NCI-H1105 (cell line): ENCODE measurements around the gene AKR1C8.
"Not testable (repeated sequence)": the region's sequence is repeated elsewhere in the genome, so short reads cannot be mapped to it uniquely, and the experiment has no call there.

Experiments
- DNase-seq: peaks from one replicate; lab custom pipeline; 2025; lab: John Stamatoyannopoulos, UW

The AKR1C8 gene

DNA sequence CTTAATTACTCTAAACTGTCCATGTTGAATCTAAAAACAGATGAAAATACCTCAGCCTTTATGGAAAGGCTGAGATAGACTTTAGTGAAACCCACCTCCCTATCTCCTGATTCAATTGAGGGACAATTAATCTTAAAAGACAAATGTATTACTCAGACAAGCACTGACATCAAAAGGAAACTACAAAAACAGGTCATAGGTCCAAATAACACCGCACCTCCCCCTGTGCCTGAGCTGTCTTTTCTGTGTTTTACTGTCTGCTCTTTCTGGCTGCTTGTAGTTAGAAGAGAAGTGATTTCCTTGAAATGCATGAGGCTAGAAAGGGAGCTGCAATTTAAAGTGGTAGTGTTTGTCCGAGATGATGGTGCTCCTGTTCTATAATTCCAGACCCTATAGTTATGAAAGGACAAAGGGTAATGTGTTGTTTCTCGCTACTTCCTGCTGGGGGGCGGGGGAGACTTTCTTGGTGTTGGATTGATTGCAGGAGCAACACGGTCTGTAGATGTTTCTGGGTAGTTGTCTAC, 16.0 kb downstream of the AKR1C8 start:
- no peak for DNase-seq

DNA sequence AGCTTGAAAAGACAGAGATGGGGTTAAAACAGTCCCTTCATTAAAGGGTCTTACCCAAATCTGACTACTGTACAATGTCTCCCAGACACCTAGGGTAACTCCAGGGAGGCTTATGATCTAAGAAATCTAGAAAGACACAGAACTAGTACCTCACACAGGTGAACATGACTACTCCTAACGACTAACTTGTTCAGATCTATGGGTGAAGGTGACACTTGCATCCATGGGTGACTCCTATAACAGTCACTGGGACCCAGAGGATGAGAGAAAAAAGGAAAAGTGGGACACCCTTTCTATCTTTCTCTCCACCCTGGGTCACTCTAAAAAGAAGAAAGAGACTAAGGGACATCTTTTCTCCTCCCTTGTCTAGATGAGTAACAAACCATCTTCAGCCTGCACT, 19.2 kb downstream of the AKR1C8 start:
- no peak for DNase-seq

DNA sequence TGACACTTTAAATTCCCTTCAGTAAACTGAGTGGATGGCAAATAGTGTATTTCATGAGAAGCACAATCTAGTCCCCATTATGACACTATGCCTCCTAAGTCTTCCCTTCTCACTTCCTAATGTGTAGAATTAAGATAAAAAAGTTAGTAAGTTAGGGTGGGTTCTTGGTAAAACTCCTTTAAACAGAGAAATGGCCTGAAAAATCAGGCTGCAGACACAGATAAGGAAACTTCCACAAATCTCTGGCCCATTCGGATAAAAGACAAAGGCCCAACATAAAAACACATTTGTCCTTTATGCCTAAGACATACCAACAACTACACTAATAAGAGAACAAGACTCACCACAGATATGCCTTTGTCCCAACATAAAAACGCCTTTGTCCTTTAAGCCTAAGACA, 21.5 kb downstream of the AKR1C8 start:
- DNase-seq: no peak

DNA sequence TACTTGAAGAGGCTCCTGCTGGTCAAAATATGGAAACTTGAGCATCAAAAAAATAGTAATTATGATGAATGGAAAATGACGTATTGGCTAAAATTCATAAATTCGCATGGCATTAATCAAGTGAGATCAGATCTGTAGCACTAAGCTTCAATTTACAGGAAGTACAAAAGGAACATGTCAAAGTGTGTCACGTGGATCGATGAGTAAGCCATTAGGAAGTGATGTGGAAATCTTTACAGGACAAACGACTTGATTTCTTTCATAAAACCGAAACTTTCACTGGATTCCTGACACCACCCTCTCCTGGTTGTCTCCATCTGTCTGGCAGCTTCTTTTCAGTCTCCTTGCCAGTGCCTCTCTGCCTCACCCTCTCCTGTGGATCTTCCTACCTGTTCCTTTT, 25.8 kb downstream of the AKR1C8 start:
- no peak for DNase-seq

DNA sequence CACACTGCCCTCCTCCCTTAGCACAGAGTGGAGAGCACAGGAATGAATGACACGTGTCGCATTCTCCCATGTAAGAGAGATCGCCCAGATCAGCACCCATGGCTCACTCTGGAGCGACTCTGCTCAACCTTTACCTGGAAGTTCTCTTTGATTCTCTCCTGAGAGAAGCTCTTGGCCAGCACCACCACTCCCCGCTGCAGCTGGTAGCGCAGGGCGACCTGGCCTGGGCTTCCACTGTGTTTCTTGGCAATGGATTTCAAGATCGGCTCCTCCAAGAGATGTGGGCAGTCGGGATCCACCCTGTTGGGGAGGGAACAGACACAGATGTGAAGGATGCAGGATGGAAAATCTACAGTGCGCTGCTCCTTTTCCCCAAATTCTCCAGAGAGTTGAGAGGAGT, 27.4 kb downstream of the AKR1C8 start:
- no peak for DNase-seq

DNA sequence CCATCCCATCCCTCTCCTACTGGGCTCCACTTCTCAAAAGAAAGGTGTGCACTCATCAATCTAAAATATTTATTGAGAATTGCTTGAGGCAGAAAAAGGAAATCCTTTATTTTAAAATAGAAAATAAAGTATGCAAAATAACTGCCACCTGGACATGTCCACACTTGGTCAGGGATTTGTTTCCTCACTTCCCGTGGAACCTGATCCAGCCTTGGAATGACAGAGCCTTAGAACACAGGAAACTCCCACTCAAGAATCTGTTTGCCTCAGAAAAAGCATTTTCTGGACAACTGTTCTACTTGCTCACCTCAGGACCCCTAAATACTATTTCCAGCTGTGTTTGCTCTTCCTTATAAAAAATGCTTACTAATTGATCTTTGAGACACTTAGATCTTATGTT, 29.0 kb downstream of the AKR1C8 start:
- no peak for DNase-seq

DNA sequence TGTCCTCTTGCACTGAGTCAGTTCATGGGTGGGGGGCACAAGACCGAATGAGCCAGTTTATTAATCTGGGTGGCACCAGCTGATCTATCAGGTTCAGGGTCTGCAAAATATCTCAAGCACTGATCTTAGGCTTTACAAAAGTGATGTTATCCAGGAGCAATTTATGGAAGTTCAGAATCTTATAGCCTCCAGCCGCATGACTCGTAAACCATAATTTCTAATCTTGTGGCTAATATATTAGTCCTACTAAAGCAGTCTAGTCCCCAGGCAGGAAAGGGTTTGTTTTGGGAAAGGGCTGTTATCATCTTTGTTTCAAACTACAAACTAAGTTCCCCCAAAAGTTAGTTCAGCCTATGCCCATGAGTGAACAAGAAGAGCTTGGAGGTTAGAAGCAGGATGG, 33.9 kb downstream of the AKR1C8 start:
- no peak for DNase-seq

DNA sequence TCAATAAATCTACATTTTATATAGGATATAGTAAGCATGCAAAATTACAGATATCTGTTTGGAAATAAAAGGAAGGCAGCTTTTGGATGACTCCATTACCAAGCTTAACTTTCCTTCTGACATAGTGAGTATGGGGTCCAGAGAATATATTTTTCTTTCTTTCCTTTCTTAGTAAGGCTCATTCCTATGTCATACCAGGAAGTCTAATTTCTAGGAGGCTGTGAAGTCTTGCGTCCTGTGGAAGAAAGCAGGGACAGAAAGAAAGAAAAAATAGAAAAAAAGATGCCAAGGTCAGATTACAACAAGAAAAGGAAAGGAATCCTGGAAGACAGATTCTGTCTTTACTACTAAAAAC, 36.3 kb downstream of the AKR1C8 start:
- DNase-seq: no peak

DNA sequence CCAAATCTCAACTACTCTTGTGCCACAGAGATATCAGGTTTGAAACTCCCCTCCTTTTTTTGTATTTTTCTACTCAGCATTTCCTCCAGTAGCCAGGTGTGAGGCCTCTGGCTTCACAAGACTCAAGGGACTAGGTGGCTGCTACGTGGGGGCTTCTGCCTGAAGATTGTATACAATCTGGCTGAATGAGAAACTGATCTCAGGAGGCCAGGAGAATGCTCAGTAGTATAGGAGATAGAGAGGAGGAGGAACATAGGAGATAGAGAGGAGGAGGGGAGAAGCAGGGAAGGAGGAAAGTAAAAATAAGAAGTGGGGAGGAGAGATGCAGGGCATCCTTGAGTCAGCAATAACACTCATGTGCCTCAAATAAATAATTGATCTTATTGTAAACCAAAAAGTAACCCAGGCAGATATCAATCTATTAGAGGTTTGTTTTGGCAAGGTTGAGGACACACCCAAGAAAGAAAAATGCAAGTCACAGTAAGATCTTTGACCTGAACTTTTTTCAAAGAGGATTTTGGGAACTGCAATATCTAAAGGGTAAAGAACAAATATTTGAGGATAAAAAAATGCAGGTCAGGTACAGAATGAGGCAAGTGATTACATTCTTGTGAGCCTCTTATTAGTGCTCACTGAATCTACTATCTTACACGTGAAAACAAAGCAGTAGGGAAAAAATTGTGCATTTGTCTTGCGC, 36.8 kb downstream of the AKR1C8 start:
- no peak for DNase-seq

DNA sequence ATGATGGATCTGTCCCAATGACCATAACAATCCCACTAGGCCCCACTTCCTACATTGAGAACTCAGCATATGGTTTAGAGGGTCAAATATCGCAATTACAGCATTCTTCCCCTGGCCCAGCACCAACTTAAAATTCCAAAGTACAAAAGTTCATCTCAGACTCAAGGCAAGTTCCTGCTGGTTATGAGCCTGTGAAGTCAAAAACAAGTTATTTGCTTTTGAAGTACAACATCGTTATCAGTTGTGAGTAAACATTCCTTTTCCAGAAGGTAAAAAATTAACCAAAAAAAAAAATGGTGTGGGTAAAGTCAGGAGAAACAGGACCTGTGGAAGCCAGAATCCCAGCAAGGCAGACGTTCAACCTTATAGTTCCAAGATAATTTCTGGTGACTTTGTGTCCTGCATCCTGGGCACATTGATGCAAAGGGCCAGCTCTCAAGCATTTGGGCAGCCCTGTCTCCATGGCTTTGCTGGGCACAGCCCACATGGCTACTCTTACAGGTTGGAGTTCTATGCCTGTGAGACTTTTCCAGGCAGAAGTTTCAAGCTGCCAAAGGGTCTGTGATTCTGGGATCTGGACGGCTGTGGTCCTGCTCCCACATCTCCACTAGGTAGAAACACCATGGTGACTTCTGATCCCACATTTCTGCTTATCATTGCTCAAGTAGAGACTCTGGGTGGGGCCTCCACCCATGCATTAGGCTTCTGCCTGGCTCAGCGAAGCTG, 37.5 kb downstream of the AKR1C8 start:
- DNase-seq: no peak

DNA sequence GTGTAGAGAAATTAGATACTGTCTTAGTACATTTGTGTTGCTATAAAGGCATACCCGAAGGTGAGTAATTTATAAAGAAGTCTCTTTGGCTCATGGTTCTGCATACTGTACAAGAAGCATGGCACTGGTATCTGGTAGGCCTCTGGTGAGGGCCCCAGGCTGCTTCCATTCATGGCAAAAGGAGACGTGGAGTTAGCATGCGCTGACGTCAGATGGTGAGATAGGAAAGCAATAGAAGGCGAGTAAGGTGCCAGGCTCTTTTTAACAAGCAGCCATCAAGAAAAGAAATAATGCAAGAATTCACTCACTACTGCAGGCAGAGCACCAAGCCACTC, 38.1 kb downstream of the AKR1C8 start:
- DNase-seq: no peak

DNA sequence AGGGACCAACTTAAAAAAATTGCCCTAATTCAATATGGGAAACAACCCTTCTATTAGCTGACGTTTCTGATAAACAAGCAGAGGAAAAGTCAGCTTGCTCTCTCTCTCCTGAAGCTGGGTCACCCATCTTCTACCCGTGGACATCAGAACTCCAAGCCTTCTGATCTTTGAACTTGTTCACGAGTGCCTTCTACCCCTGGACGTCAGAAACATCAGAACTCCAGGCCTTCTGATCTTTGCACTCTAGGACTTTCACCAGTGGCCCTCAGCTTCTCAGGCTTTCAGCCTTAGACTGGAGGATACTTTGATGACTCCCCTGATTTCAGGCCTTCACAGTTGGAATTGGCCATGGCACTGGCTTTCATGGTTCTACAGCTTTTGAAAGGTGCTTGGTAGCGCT, 41.8 kb downstream of the AKR1C8 start:
- no peak for DNase-seq

DNA sequence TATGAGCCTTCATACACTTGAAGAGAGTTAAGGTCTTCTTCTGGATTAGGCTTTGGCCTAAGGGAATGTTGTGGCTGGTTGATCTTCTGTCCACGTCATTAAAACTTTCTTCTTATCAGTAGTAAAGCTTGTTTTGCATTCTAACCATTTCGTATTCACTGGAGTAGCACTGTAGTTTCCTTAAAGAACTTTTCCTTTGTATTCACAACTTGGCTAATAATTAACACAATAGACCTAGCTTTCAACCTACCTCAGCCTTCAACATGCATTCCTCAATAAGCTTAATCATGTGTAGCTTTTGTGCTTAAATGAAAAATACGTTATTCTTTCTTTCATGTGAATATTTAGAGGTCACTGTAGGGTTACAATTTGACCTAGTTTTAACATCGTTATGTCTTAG, 42.8 kb downstream of the AKR1C8 start:
- DNase-seq: no peak

DNA sequence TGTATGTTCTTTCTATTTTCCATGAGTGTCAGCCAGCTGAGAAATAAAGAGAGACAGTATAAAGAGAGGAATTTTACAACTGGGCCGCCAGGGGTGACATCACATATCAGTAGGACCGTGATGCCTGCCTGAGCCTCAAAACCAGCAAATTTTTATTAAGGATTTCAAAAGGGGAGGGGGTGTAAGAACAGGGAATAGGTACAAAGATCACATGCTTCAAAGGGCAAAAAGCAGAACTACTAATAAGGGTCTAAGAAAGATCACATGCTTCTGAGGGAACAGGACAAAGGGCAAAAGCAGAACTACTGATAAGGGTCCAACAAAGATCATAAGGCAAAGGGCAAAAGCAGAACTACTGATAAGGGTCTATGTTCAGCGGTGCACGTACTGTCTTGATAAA, 47.3 kb downstream of the AKR1C8 start:
- DNase-seq: not testable (repeated sequence)

DNA sequence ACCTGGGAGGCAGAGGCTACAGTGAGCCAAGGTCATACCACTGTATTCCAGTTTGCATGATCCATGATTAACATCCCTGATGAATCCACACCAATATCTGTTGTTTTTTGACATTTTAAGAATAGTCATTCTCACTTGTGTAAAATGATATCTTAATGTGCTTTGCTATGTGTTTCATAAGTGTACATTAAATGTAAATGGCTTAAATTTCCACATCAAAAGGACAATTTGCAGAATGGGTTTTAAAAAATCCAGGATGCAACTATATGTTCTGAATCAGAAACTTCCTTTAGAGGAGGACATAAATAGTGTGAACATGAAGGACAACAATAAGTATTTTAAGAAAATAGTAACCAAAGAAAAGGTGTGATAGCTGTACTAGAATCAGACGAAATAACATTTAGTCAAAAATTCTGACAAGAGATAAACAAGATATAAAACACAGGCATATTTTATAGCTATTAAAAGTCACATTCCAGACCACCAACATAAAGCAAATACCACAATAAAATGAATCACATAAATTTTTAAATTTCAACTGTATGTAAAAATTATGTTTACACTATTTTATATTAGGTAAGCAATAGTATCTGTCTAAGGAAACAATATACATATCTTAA, 48.4 kb downstream of the AKR1C8 start:
- DNase-seq: no peak

DNA sequence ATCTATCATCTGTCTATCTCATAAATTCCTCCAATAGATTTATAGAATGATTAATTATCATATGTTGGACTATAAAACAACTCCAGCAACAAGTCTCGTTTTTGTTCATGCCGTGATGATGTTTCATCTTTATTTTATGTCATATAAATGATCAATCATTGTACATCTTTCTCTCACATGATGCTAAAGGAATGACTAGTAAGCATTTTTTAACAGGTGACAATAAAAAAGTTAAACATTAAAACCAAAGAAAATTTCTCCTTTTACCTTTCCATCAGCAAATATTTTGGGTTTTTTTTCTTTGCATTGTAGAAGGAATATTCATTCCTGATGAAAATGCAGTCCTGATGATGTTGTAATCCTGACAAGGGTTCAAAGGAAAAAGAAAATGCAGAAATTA, 49.4 kb downstream of the AKR1C8 start:
- DNase-seq: no peak

DNA sequence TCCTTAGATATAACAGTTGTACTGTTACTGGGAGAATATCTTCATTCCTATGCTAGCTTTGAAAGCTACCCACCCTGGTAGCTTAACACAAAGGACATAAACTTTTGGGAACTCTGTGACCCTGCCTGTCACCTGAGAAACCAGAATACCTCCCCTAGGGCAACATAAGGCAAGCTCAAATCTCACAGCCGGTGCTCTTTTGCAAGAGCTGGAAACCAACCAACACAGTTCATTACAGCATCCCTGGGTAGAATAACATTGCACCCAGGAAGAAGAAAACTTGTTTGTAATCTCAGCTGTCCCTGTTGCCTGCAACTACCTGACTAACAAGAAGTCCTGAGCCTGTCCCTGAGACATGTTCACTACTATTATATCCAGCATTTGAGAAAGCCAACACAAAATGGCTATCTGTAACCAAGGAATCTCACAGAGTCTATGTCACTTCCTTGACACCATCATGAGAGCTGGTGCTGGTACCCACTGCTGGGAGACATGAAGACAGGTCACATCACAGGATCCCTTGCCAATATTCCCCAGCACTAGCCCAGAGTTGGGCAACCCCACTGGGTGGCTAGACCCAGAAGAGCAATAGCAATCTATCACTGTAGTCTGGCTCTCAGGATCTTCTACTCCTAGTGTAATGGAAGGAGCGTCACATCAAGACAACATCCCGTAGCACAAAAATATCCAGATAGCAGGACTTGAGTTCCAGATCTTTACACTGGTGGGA, 59.5 kb downstream of the AKR1C8 start:
- DNase-seq: no peak

DNA sequence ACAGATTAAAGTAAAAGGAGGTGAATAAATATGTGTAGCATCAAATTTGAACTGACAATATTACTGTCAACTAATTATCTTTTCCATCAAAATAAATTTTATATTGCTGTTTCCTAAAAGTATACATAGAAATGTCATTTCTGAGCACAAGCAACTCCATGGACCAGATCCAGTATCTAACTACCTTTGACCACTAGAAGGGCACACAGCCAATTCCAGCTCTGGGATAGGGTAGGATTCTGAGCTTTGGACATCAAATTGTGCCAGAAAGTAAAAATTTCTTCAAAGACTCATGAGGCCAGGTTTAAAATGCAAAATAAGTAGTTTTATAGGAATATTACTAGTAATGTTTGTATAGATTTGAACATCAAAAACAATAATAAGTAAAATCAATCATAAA, 61.1 kb downstream of the AKR1C8 start:
- DNase-seq: no peak

DNA sequence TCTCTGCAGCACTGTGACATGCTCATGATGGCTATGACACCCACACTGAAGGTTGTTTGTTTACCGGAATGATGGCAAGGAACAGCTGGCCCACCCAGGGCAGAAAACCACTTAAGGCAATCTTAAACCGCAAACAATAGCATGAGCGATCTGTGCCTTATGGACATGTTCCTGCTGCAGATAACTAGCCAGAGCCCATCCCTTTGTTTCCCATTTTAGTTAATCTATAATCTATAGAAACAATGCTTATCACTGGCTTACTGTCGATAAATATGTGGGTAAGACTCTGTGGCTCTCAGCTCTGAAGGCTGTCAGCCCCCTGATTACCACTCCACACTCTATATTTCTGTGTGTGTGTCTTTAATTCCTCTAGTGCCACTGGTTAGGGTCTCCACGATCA, 65.0 kb downstream of the AKR1C8 start:
- not testable (repeated sequence) for DNase-seq

DNA sequence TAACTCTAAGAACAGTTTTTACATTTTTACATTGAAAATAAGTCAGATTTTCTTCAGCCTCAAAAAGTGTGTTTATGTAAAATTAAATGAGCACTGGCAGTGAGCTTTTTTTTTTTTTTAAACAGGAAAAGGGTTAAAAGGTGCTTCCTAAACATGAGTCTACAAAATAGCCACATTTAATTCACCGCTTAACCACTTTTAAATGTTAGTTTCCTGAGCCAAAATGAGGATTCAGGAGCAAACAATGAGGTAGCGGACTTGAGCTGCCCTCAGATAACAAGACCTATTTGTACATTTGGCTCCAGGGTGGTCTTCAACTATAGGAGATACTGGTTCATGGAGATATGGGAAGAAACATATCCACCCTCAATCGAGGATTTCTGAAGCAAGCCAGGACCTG, 67.9 kb downstream of the AKR1C8 start:
- no peak for DNase-seq

DNA sequence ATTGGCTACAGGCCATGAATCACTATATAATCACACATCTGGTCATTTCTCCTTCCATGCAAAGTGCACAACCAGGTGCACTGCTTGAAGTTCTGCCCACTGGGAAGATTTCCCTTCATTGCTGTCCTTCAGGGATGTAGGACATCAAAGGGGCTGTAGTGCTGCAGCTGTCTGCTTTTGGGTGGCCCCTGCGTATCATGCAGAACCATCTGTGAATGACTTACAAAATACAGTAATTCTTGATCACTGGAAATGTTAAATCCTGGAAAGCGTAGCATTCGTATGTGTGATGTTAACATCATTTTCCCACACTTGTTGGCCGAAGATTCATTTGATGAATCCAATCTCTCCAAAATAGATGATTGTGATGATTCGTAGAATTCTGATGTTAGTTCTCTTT, 68.3 kb downstream of the AKR1C8 start:
- DNase-seq: no peak

DNA sequence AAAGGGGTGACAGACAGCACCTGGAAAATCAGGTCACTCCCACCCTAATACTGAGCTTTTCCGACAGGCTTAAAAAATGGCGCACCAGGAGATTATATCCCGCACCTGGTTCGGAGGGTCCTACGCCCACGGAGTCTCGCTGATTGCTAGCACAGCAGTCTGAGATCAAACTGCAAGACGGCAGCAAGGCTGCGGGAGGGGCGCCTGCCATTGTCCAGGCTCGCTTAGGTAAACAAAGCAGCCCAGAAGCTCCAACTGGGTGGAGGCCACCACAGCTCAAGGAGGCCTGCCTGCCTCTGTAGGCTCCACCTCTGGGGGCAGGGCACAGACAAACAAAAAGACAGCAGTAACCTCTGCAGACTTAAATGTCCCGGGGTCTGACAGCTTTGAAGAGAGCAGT, 75.1 kb downstream of the AKR1C8 start:
- not testable (repeated sequence) for DNase-seq
